GM12878 (cell line): Measurements from ENCODE around the gene PLAGL1. TPM values are rescaled to one million over a fixed set of nuclear protein-coding genes. Genes with fewer than 3 reads are reported as not detected.

Source experiments
- BHLHE40 ChIP-seq, 2 experiments: fragments of 450-650 bp in 1 of 2; IDR thresholded peaks; 2 replicates each; pipeline ENCODE4 v1.6.1; 2011 to 2017; ENCODE audit warnings: low read depth in 2 of 2, borderline replicate concordance in 1 of 2, improper control_type of control experiment in 1 of 2, low read length in 1 of 2, mild to moderate bottlenecking in 1 of 2
- CBFB ChIP-seq: IDR thresholded peaks from 2 replicates; pipeline ENCODE4 v1.6.1; 2016; ENCODE audit warnings: antibody characterized with exemption, low read depth
- FOXM1 ChIP-seq: IDR thresholded peaks from 2 replicates; pipeline ENCODE4 v1.6.1; 2012; ENCODE audit warnings: low read depth, mild to moderate bottlenecking, inconsistent platforms, low read length, moderate library complexity
- HDAC6 ChIP-seq: fragments of 200-600 bp; sonication (generic); IDR thresholded peaks from one replicate; pipeline ENCODE4 v1.8.0; 2017; ENCODE audit warnings: antibody characterized with exemption; ENCODE audit not compliant: unreplicated experiment
- NR2F1 ChIP-seq: fragments of 450-650 bp; conservative IDR thresholded peaks from 2 replicates; pipeline ENCODE4 v1.6.1; 2017; ENCODE audit warnings: mild to moderate bottlenecking
- PAX5 ChIP-seq: IDR thresholded peaks from 2 replicates; pipeline ENCODE4 v1.6.1; 2011; ENCODE audit warnings: low read depth, low read length, borderline replicate concordance
- RAD21 ChIP-seq: IDR thresholded peaks from 2 replicates; pipeline ENCODE4 v1.6.1; 2011; ENCODE audit warnings: mild to moderate bottlenecking, low read depth, low read length, moderate library complexity; ENCODE audit not compliant: insufficient read depth
- SP1 ChIP-seq: IDR thresholded peaks from one replicate; pipeline ENCODE4 v1.6.1; 2011; ENCODE audit warnings: low read depth, low read length
- ZNF687 ChIP-seq: fragments of 450-650 bp; IDR thresholded peaks from 2 replicates; pipeline ENCODE4 v1.6.1; 2017; ENCODE audit warnings: mild to moderate bottlenecking, moderate library complexity
- polyA plus RNA-seq, 11 experiments: library from polyadenylated mRNA; depleted of rRNA in 4 of 11; unstranded in 6 of 11; stranded (reverse) in 5 of 11; fragments of >200 nt; fragmentation: Nextera tagmentation in 4 of 11; fragmentation: Illumina TruSeq in 1 of 11; extraction: Ambion mirVana in 4 of 11; extraction: Trizol in 1 of 11; gene quantifications; 1 replicate in 1 of 11; 2 replicates in 10 of 11; pipeline versions ENCODE4 v1.2.1 to v1.2.3, GENCODE V29; 2011 to 2016; ENCODE audit warnings: inconsistent platforms in 2 of 11, missing spikeins in 2 of 11, low read depth in 1 of 11
- total RNA-seq, 4 experiments: library from RNA; depleted of rRNA in 3 of 4; stranded (reverse); fragments of >200 nt in 3 of 4; fragmentation: Illumina TruSeq in 1 of 4; extraction: Trizol in 1 of 4; gene quantifications; 2 replicates each; pipeline versions ENCODE4 v1.2.1 to v1.2.3, GENCODE V29; 2013 to 2021

PLAGL1 gene
- total and polyA plus RNA-seq, 10 of the 15 experiments (the other 5 are each of a cell fraction or from before 2014, with no cell fraction given): 2.6 to 19.1 (median 5.7) TPM

GRCh38 chr6:143940011-143940597 is 68.0 kb downstream of the PLAGL1 start (continued):
- TF ChIP-seq PAX5: no peak
- no peak for TF ChIP-seq NR2F1
- no peak for TF ChIP-seq ZNF687
- no peak for TF ChIP-seq HDAC6
- TF ChIP-seq CBFB: peak; percentile 29; the same call in 1 of the 2 replicates
- TF ChIP-seq SP1: no peak
- 0 out of 2 replicates have a peak, but pooled peaks have one; percentile 36 for TF ChIP-seq FOXM1
- TF ChIP-seq BHLHE40 (IDR thresholded peaks at IDR 0.05; ENCODE audit: borderline replicate concordance in 1 of 2, low read depth in 2 of 2, low read length in 1 of 2): no peak
- peak; percentile 59 for TF ChIP-seq RAD21
